ENCODE measurements around the gene UMOD.
"Not testable (repeated sequence)": the region's sequence is repeated elsewhere in the genome, so short reads cannot be mapped to it uniquely, and the experiment has no call there.

UMOD gene

GRCh38 chr16:20325005-20325404, 27.5 kb downstream of the UMOD start:
- no peak for DNase-seq (ENCODE audit: low read depth)
- no peak overlapping the region for H3K4me3 ChIP-seq (ENCODE audit: low read depth, low read length)

DNA sequence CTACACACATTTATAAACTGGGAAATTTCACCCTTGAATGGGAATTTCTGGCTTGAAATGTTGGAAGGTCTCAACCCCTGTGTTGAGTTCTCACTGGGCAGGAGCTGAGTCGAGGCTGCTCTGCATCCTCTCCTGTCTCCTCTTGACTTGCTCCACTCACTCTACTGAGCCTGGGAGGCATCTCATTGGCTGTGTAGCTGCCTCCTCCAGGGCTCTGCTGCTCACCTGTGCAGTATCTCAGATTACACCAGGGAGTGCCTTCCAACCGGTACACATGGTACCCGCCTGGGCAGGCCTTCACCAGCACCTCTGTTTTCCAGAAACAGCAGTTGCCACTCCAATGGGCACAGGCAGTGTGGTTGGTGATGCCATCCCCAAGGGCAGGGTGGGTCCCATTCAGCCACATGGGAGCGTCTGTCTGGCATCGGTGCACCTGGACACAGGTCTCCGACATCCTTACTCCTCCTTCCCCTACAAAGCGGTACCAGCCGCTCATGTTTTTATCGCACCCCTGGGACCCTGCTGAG, 28.9 kb downstream of the UMOD start:
- no peak for DNase-seq (ENCODE audit: low read depth)
- H3K4me3 ChIP-seq (ENCODE audit: low read depth, low read length) = no peak overlapping the region

DNA sequence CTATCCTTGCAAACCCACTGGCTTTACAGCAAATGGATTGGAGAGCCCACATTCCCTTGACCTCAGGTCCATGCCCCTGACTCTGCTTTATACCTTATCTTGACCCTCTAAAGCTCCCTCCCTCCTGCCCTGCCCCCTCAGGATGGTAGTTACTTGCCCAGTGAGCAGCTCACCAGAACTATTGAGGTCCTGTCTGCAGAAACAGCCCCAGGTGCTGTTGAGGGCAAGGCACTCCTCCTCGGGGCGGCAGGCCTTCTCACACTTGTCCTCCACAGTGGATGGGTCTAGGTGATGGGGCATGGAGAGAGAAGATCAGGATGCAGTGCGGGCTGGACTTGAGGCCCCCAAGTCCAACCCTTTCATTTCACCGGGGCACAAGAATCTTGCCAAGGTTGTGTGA, 29.8 kb downstream of the UMOD start:
- DNase-seq (ENCODE audit: low read depth) = no peak
- H3K4me3 ChIP-seq (ENCODE audit: low read depth, low read length) = no peak overlapping the region

GRCh38 chr16:20321671-20322070, 30.8 kb downstream of the UMOD start:
- H3K4me3 ChIP-seq (ENCODE audit: low read depth, low read length) = no peak overlapping the region
- no peak for DNase-seq (ENCODE audit: low read depth)

DNA sequence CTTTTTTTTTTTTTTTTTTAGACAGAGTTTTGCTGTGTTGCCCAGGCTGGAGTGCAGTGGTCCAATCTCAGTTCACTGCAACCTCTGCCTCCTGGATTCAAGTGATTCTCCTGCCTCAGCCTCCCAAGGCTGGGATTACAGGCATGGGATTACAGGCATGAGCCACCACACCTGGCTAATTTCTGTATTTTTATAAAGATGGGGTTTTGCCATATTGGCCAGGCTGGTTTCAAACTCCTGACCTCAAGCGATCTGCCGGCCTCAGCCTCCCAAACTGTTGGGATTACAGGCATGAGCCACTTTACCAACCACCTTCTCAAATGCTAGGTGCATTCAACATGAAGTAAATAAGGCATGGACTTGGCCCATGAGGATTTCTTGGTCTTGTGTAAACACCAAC, 31.5 kb downstream of the UMOD start:
- not testable (repeated sequence) for H3K4me3 ChIP-seq (ENCODE audit: low read depth, low read length)

DNA sequence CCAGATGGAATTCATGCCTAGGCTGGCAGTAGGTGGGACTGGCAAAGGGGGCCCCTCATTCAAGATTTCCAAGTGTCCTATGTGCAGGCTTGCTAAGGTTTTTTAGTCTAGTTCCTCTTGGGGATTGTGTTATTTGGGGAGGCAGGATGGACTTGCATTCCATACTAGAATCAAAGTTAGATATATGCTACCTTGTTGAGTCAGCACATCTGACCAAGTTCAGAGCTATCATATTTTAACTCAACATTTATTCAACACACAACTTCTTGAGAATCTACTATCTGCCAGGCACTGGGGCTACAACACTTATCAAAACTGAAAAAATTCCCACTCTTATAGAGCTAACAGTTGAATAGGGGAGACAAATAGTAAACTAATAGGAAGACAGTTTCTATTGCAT, 31.9 kb downstream of the UMOD start:
- DNase-seq (ENCODE audit: low read depth) = no peak
- no peak overlapping the region for H3K4me3 ChIP-seq (ENCODE audit: low read depth, low read length)

More for the DNA sequence above, 31.5 kb downstream of the UMOD start:
- DNase-seq (ENCODE audit: low read depth) = not testable (repeated sequence)

DNA sequence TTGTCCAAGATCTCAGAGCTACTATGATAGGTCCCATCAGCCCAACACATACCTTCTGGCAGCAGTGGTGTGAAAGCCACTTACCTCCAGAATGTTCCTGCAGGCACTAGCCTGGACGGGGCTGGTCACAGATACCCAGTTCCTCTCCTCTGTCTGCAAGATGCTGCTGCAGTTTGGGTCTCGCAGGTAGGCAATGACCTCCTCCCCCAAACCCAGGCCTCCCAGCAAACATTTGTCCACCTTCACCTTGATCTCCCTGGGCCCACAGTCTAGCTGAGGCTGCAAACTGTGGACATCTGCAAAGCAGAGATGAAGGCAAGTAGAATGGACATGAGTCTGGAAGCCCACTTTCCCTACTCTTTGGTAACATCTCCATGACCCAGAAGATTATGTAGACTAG, 32.3 kb downstream of the UMOD start:
- no peak for DNase-seq (ENCODE audit: low read depth)
- H3K4me3 ChIP-seq (ENCODE audit: low read depth, low read length) = no peak overlapping the region

DNA sequence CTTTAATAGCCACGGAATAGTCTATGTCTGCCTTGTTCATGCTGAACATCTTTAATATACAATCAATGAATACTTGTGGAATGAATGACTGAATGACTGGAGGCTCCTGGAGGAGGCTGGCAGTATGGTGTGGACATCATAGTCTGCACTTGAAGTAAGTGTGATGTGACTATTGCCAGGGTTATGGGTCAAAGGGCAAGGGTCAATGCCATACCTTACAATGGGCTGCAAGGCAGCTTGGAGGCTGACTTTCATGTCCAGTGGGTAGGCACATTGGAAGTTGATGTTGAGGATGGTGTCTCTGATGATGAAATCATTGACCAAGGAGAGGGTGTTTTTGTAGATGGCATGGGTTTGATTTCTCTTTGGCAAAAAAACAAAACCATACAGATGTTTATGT, 33.1 kb downstream of the UMOD start:
- DNase-seq (ENCODE audit: low read depth) = no peak
- no peak overlapping the region for H3K4me3 ChIP-seq (ENCODE audit: low read depth, low read length)

- no peak for DNase-seq (ENCODE audit: low read depth)
- no peak overlapping the region for H3K4me3 ChIP-seq (ENCODE audit: low read depth, low read length)
Observed at GRCh38 chr16:20318437-20318836, 34.1 kb downstream of the UMOD start.

GRCh38 chr16:20318006-20318405, 34.5 kb downstream of the UMOD start:
- no peak for DNase-seq (ENCODE audit: low read depth)
- H3K4me3 ChIP-seq (ENCODE audit: low read depth, low read length) = no peak overlapping the region

GRCh38 chr16:20317117-20317516, 35.4 kb downstream of the UMOD start:
- H3K4me3 ChIP-seq (ENCODE audit: low read depth, low read length) = no peak overlapping the region
- DNase-seq (ENCODE audit: low read depth) = no peak

- no peak for DNase-seq (ENCODE audit: low read depth)
- H3K4me3 ChIP-seq (ENCODE audit: low read depth, low read length) = no peak overlapping the region
Observed at GRCh38 chr16:20316715-20317114, 35.8 kb downstream of the UMOD start.

DNA sequence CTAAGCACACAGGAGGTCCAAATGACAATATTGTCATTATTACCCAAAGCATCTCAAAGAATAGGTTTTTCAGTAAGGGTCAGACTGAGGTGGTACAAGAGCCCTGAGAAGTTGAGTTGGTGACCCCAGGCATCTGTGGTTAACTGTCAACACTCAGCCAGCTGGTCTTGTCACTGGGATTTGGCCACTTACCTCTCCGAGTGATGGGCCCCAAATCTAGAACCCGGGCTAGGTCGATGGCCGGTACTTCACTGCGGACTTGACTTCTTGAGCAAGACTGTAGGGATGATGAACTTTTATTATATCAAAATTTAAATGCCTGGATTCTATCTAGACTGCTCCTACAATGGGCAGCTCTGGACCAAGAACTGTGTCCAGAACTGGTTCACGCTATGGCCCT, 36.8 kb downstream of the UMOD start:
- H3K4me3 ChIP-seq (ENCODE audit: low read depth, low read length) = no peak overlapping the region
- DNase-seq (ENCODE audit: low read depth) = no peak

DNA sequence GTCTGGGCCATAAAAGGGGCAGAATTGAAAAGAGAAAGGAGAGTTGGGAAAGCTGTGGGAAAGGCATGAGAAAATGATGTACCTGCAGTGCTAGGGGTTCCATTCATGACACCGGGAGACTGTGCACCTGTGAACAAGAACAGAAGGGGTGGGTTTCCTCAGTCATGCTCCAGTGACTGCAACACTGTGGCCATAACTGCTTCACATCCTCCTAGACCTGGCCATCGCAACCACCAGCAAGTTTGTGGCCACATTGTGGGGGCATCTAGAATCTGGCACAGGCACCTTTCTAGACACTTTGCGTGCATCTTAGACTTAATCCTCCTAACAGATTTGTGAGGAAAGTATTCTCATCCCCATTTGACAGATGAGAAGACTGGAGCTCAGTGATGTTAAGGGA, 37.9 kb downstream of the UMOD start:
- no peak for DNase-seq (ENCODE audit: low read depth)
- H3K4me3 ChIP-seq (ENCODE audit: low read depth, low read length) = no peak overlapping the region

- H3K4me3 ChIP-seq (ENCODE audit: low read depth, low read length) = no peak overlapping the region
- DNase-seq (ENCODE audit: low read depth) = no peak
Observed at GRCh38 chr16:20313741-20314140, 38.8 kb downstream of the UMOD start.

GRCh38 chr16:20312536-20313095, 39.9 kb downstream of the UMOD start:
- H3K4me3 ChIP-seq (ENCODE audit: low read depth, low read length); DNase-seq (ENCODE audit: low read depth): not testable (repeated sequence)

DNA sequence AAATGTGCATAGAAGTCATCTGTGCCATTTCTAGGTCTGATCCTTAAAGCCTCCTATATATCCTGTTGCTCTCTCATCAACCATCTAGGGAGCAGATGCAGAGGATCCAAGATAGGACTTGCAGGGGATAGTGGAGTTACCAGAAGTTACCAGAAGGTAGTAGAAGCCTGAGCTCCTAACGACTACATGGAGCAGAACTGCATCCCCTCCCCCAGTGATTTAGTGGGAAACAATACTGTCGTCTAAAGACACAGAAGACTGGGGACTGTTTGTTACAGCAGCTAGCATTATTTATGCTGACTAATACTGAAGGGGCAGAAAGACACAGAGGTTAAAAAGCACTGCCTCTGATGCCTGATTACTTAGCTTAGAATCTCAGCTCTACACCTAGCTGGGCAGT, 41.0 kb downstream of the UMOD start:
- DNase-seq (ENCODE audit: low read depth) = no peak
- no peak overlapping the region for H3K4me3 ChIP-seq (ENCODE audit: low read depth, low read length)

GRCh38 chr16:20310421-20311395, 41.8 kb downstream of the UMOD start:
- no peak for DNase-seq (ENCODE audit: low read depth)
- no peak overlapping the region for H3K4me3 ChIP-seq (ENCODE audit: low read depth, low read length)

GRCh38 chr16:20309786-20310185, 42.7 kb downstream of the UMOD start:
- no peak for DNase-seq (ENCODE audit: low read depth)
- H3K4me3 ChIP-seq (ENCODE audit: low read depth, low read length) = no peak overlapping the region

- H3K4me3 ChIP-seq (ENCODE audit: low read depth, low read length) = no peak overlapping the region
- no peak for DNase-seq (ENCODE audit: low read depth)
Observed at GRCh38 chr16:20308801-20309590, 43.5 kb downstream of the UMOD start.
